ENCODE measurements around the gene BUB1B.

DNA sequence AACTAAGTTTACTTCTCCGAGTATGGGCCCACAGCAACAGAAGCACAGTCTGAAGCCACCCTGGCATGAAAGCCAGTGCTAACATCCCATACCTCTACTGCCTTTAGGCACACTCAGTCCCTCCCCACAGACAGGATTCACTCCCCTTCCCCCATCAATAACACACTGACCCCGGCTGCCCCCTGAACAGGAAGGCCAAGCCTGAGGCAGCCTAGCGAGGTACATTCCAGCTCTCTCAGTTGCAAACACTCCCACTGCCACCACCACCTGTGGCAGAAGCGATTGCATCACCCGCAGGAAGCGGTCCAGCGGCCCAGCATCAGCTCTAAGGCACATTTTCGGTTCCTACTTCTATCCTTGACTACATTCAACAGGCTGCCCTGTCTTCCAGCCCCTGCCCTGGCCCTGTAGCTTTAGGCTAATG, 45.2 kb upstream of the BUB1B start:
- TF ChIP-seq CTCF (optimal IDR thresholded peaks at IDR 0.05 in 1 of 3, IDR thresholded peaks at IDR 0.05 in 1 of 3, conservative IDR thresholded peaks at IDR 0.05 in 1 of 3; ENCODE audit: extremely low read depth in 1 of 3, insufficient read depth in 2 of 3, low read length in 3 of 3) (no peak), EZH2 (IDR thresholded peaks at IDR 0.05; ENCODE audit: low read length) (no peak)

Measured in keratinocyte (primary cell).